ENCODE results near the gene BHLHA15. TPM values are rescaled to one million over a fixed set of nuclear protein-coding genes. Genes with fewer than 3 reads are reported as not detected.

BHLHA15 gene
- total RNA-seq, 4 donors from 2014 or later = not detected

GRCh38 chr7:98236355-98237185 lies 25.3 kb downstream of the BHLHA15 start:
- no peak for TF ChIP-seq CTCF (IDR thresholded peaks at IDR 0.05; ENCODE audit: low read depth)

GRCh38 chr7:98238076-98238475 lies 26.8 kb downstream of the BHLHA15 start:
- no peak for TF ChIP-seq CTCF (IDR thresholded peaks at IDR 0.05; ENCODE audit: low read depth)

GRCh38 chr7:98238976-98239375 lies 27.7 kb downstream of the BHLHA15 start:
- TF ChIP-seq CTCF (IDR thresholded peaks at IDR 0.05; ENCODE audit: low read depth) = no peak

GRCh38 chr7:98240961-98241673 lies 29.9 kb downstream of the BHLHA15 start:
- no peak for TF ChIP-seq CTCF (IDR thresholded peaks at IDR 0.05; ENCODE audit: low read depth)

- TF ChIP-seq CTCF (IDR thresholded peaks at IDR 0.05; ENCODE audit: low read depth) = no peak
Observed at GRCh38 chr7:98241674-98242241, 30.5 kb downstream of the BHLHA15 start.

GRCh38 chr7:98242342-98242741 lies 31.1 kb downstream of the BHLHA15 start:
- TF ChIP-seq CTCF (IDR thresholded peaks at IDR 0.05; ENCODE audit: low read depth) = no peak

- TF ChIP-seq CTCF (IDR thresholded peaks at IDR 0.05; ENCODE audit: low read depth) = no peak
Observed at GRCh38 chr7:98242934-98243333, 31.7 kb downstream of the BHLHA15 start.
